WTC11 (cell line): Measurements from ENCODE around the gene SHISA6. TPM values are rescaled to one million over a fixed set of nuclear protein-coding genes. Genes with fewer than 3 reads are reported as not detected.

Experiments
- ATAC-seq: fragments of 200-7000 bp; cut with Tn5 transposase; 2 replicates; pipeline ENCODE4 v1.10.0; 2021; ENCODE audit warnings: mild to moderate bottlenecking, moderate library complexity
- CTCF ChIA-PET: fragments of 300-600 bp; sonication (Branson Sonifier 250); formaldehyde crosslinking; loops from one replicate; lab custom pipeline; 2021; ENCODE audit warnings: antibody characterized with exemption; lab: Charles Lee
- POLR2A ChIA-PET: fragments of 350-600 bp; sonication (Branson Sonifier 250); formaldehyde crosslinking; loops from one replicate; lab custom pipeline; 2021; ENCODE audit warnings: antibody characterized with exemption; lab: Charles Lee
- DNase-seq: peaks from one replicate; pipeline ENCODE4 v3.0.0; 2021; ENCODE audit warnings: low spot score
- H3K27ac Mint-ChIP-seq: 2 replicates; pipeline ENCODE4 v1.8.0; 2021; ENCODE audit warnings: mixed read lengths
- H3K27me3 Mint-ChIP-seq: 2 replicates; pipeline ENCODE4 v1.8.0; 2021; ENCODE audit warnings: low read depth, mild to moderate bottlenecking, moderate library complexity, mixed read lengths
- H3K36me3 Mint-ChIP-seq: 2 replicates; pipeline ENCODE4 v1.8.0; 2021; ENCODE audit warnings: mixed read lengths
- H3K4me1 Mint-ChIP-seq: 2 replicates; pipeline ENCODE4 v1.8.0; 2022; ENCODE audit warnings: mixed read lengths
- H3K4me3 Mint-ChIP-seq: 2 replicates; pipeline ENCODE4 v1.8.0; 2021; ENCODE audit warnings: mild to moderate bottlenecking, moderate library complexity, mixed read lengths
- H3K9me3 Mint-ChIP-seq: 2 replicates; pipeline ENCODE4 v1.8.0; 2021; ENCODE audit warnings: mixed read lengths
- ATF1 ChIP-seq: sonication (generic); formaldehyde crosslinking; IDR thresholded peaks from 2 replicates; pipeline ENCODE4 v1.8.1; 2023; ENCODE audit warnings: mild to moderate bottlenecking, moderate library complexity, missing genetic modification reagents
- CBFB ChIP-seq: sonication (generic); formaldehyde crosslinking; IDR thresholded peaks from 2 replicates; pipeline ENCODE4 v1.8.1; 2022; ENCODE audit warnings: mild to moderate bottlenecking, low read depth, missing genetic modification reagents
- EMX1 ChIP-seq: fragments of 250-450 bp; sonication (Bioruptor Pico); IDR thresholded peaks from 2 replicates; pipeline ENCODE4 v1.8.0; 2021; ENCODE audit warnings: mild to moderate bottlenecking
- FOXP1 ChIP-seq: sonication (generic); formaldehyde crosslinking; IDR thresholded peaks from 2 replicates; pipeline ENCODE4 v1.8.0; 2022; ENCODE audit warnings: missing genetic modification reagents, mild to moderate bottlenecking, moderate library complexity, borderline replicate concordance
- HMGA2 ChIP-seq: fragments of 250-450 bp; sonication (Bioruptor Pico); IDR thresholded peaks from 2 replicates; pipeline ENCODE4 v1.4.0; 2021; ENCODE audit warnings: mild to moderate bottlenecking, moderate library complexity
- KAT7 ChIP-seq: sonication (generic); formaldehyde crosslinking; IDR thresholded peaks from 2 replicates; pipeline ENCODE4 v1.8.1; 2023; ENCODE audit warnings: missing genetic modification reagents, mild to moderate bottlenecking, borderline replicate concordance
- MYBL2 ChIP-seq: sonication (generic); formaldehyde crosslinking; IDR thresholded peaks from 2 replicates; pipeline ENCODE4 v1.8.1; 2023; ENCODE audit warnings: mild to moderate bottlenecking, moderate library complexity, missing genetic modification reagents
- NR1H2 ChIP-seq: sonication (generic); formaldehyde crosslinking; IDR thresholded peaks from 2 replicates; pipeline ENCODE4 v1.9.0; 2021; ENCODE audit warnings: mild to moderate bottlenecking, moderate library complexity, missing genetic modification reagents
- ZNF121 ChIP-seq: sonication (generic); formaldehyde crosslinking; IDR thresholded peaks from 2 replicates; pipeline ENCODE4 v1.8.0; 2023; ENCODE audit warnings: missing genetic modification reagents
- total RNA-seq: library from RNA; stranded (reverse); gene quantifications from 3 replicates; pipeline ENCODE4 v1.2.3, GENCODE V29; 2021
- TF ChIP-seq, protein P1 (sequence below): fragments of 250-450 bp; sonication (Bioruptor Pico); conservative IDR thresholded peaks from 2 replicates; pipeline ENCODE4 v1.9.0; 2021; ENCODE audit warnings: mild to moderate bottlenecking
- TF ChIP-seq, protein P2 (sequence below): sonication (generic); formaldehyde crosslinking; IDR thresholded peaks from 2 replicates; pipeline ENCODE4 v1.8.1; 2022; ENCODE audit warnings: mild to moderate bottlenecking, moderate library complexity, missing genetic modification reagents
- TF ChIP-seq, protein P3 (sequence below): sonication (generic); formaldehyde crosslinking; IDR thresholded peaks from 2 replicates; pipeline ENCODE4 v1.8.0; 2022; ENCODE audit warnings: mild to moderate bottlenecking, missing genetic modification reagents
- TF ChIP-seq, protein P4 (sequence below): sonication (generic); formaldehyde crosslinking; IDR thresholded peaks from 2 replicates; pipeline ENCODE4 v1.8.1; 2022; ENCODE audit warnings: missing genetic modification reagents, borderline replicate concordance
- TF ChIP-seq, protein P5 (sequence below): sonication (generic); formaldehyde crosslinking; IDR thresholded peaks from 2 replicates; pipeline ENCODE4 v1.8.1; 2023; ENCODE audit warnings: mild to moderate bottlenecking, missing genetic modification reagents, moderate library complexity
- TF ChIP-seq, protein P6 (sequence below): sonication (generic); formaldehyde crosslinking; IDR thresholded peaks from 2 replicates; pipeline ENCODE4 v1.8.0; 2022; ENCODE audit warnings: mild to moderate bottlenecking, missing genetic modification reagents

Gene SHISA6
- total RNA-seq, 1 experiment from 2014 or later = 1.1 TPM

DNA sequence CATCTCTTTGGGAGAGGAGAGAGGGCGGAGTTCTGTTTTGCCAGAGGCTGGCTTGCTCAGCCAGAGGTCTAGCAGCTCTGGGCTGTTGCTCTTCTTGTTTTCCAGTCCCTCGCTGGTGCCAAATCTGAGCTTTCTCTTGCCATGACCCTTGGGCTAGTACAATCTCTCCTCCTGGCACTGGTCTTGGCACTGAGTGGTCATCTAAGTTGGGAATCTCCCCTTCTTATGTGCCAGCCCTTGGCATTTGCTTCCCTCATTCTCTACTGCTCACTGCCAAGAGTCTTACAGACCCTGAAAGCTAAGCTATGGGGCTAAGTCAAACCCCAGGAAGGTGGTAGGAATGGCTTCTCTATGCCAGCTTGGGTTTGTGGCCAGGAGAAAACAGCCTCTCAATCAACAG, 148.6 kb downstream of the SHISA6 start:
- TF ChIP-seq, protein P1, sequence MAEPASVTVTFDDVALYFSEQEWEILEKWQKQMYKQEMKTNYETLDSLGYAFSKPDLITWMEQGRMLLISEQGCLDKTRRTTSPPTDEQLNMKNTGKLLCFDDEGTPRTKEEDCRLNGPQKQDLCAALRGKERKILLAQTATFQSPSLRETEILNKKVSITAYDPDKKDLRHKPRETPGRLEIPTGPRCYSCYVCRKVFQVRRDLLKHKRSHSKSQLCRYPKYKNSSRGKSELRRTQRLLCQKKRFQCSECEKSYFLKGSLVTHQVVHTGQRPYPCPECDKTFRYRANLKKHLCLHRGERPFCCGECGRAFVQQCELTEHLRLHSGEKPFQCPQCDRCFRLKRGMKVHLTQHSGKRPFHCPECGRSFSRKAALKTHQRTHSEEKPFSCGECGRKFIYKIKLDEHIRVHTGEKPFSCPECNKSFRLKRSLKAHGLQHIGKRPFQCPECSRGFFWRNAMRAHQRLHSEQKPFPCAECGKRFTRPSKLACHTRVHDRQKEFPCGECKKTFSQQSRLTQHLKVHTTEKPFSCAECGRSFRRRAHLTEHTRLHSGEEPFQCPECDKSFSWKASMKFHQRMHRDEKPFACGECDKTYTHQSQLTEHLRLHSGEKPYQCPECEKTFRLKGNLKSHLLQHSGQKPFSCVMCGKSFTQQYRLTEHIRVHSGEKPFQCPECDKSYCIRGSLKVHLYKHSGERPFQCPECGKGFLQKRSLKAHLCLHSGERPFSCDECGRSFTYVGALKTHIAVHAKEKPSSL = no peak
- TF ChIP-seq MYBL2 (CRISPR knock-in tag) = no peak
- TF ChIP-seq, protein P2, sequence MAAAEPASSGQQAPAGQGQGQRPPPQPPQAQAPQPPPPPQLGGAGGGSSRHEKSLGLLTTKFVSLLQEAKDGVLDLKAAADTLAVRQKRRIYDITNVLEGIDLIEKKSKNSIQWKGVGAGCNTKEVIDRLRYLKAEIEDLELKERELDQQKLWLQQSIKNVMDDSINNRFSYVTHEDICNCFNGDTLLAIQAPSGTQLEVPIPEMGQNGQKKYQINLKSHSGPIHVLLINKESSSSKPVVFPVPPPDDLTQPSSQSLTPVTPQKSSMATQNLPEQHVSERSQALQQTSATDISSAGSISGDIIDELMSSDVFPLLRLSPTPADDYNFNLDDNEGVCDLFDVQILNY = no peak
- TF ChIP-seq, protein P3, sequence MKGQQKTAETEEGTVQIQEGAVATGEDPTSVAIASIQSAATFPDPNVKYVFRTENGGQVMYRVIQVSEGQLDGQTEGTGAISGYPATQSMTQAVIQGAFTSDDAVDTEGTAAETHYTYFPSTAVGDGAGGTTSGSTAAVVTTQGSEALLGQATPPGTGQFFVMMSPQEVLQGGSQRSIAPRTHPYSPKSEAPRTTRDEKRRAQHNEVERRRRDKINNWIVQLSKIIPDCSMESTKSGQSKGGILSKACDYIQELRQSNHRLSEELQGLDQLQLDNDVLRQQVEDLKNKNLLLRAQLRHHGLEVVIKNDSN = no peak
- TF ChIP-seq ATF1 = no peak
- TF ChIP-seq, protein P4, sequence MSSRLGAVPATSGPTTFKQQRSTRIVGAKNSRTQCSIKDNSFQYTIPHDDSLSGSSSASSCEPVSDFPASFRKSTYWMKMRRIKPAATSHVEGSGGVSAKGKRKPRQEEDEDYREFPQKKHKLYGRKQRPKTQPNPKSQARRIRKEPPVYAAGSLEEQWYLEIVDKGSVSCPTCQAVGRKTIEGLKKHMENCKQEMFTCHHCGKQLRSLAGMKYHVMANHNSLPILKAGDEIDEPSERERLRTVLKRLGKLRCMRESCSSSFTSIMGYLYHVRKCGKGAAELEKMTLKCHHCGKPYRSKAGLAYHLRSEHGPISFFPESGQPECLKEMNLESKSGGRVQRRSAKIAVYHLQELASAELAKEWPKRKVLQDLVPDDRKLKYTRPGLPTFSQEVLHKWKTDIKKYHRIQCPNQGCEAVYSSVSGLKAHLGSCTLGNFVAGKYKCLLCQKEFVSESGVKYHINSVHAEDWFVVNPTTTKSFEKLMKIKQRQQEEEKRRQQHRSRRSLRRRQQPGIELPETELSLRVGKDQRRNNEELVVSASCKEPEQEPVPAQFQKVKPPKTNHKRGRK (CRISPR knock-in tag) = no peak
- TF ChIP-seq, protein P5, sequence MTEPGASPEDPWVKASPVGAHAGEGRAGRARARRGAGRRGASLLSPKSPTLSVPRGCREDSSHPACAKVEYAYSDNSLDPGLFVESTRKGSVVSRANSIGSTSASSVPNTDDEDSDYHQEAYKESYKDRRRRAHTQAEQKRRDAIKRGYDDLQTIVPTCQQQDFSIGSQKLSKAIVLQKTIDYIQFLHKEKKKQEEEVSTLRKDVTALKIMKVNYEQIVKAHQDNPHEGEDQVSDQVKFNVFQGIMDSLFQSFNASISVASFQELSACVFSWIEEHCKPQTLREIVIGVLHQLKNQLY = no peak
- TF ChIP-seq NR1H2 (CRISPR knock-in tag) = no peak
- no peak for TF ChIP-seq HMGA2 (CRISPR knock-in tag)
- TF ChIP-seq KAT7 (CRISPR knock-in tag) = no peak
- TF ChIP-seq FOXP1 (CRISPR knock-in tag) = no peak
- TF ChIP-seq, protein P6, sequence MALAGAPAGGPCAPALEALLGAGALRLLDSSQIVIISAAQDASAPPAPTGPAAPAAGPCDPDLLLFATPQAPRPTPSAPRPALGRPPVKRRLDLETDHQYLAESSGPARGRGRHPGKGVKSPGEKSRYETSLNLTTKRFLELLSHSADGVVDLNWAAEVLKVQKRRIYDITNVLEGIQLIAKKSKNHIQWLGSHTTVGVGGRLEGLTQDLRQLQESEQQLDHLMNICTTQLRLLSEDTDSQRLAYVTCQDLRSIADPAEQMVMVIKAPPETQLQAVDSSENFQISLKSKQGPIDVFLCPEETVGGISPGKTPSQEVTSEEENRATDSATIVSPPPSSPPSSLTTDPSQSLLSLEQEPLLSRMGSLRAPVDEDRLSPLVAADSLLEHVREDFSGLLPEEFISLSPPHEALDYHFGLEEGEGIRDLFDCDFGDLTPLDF (CRISPR knock-in tag) = no peak
- no peak for TF ChIP-seq CBFB
- POLR2A ChIA-PET = no interaction called here

DNA sequence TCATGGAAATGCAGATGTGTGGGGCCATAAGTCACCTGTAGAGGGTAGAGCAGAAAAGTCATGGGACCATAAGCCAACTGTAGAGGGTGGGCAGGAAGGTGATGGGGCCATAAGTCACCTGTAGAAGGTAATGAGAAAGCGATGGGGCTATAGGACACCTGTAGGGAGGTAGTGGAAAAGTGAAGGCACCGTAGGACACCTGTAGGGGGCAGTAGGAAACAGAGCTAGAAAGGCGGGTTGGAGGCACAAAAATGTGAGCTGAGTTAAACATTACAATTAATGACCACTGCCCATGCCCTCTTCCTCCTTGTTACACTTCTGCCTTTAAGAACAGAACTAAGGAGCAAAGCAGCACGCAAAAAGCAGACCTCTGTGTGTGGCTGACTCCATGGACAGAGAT, 150.1 kb downstream of the SHISA6 start:
- H3K4me3 Mint-ChIP-seq = no peak overlapping the region
- DNase-seq = peak; percentile 18
- CTCF ChIA-PET = interaction anchor here (0.6 to 2.1 kb wide), 5 partner anchors 15 to 545 kb away, joined by 3 to 19 read pairs (median 4); no protein-coding TSS in a partner anchor
- TF ChIP-seq ZNF121 (CRISPR knock-in tag) (no peak), EMX1 (CRISPR knock-in tag) (no peak)
- TF ChIP-seq, all 79 proteins: peak for 0
- Mint-ChIP-seq H3K27ac (no peak overlapping the region), H3K36me3 (peaks cover 64% of the 10 kb centered on the region), H3K27me3 (no peaks in the 10 kb centered on the region; the same call in 1 of the 2 replicates), H3K9me3 (peaks cover 93% of the 10 kb centered on the region), H3K4me1 (no peaks in the 10 kb centered on the region)
- peak; percentile 24; the same call in 1 of the 2 replicates for ATAC-seq
- POLR2A ChIA-PET = no interaction called here

More for the DNA sequence above, 148.6 kb downstream of the SHISA6 start:
- CTCF ChIA-PET = no interaction called here
- ATAC-seq = no peak
- Mint-ChIP-seq H3K4me1 (no peaks in the 10 kb centered on the region), H3K4me3 (no peak overlapping the region), H3K27ac (no peak overlapping the region), H3K9me3 (peaks cover 99% of the 10 kb centered on the region), H3K36me3 (peaks cover 75% of the 10 kb centered on the region), H3K27me3 (peaks cover 10% of the 10 kb centered on the region)
- no peak for DNase-seq
